HG03066 (cell line): Measurements from ENCODE around the gene TTPAL.

Source experiments
- ATAC-seq: cut with Tn5 transposase; IDR thresholded peaks from one replicate; pipeline ENCODE4 v1.9.1; 2021; ENCODE audit warnings: low read depth; ENCODE audit not compliant: unreplicated experiment

The TTPAL gene

GRCh38 chr20:44438782-44439181 lies 36.9 kb upstream of the TTPAL start:
- no peak for ATAC-seq

GRCh38 chr20:44439318-44439717 lies 36.4 kb upstream of the TTPAL start:
- no peak for ATAC-seq

GRCh38 chr20:44442298-44443070 lies 33.2 kb upstream of the TTPAL start:
- ATAC-seq: no peak

GRCh38 chr20:44445742-44446710 lies 29.6 kb upstream of the TTPAL start:
- ATAC-seq: no peak

- ATAC-seq: no peak
These were observed 27.8 kb upstream of the TTPAL start for GRCh38 chr20:44447827-44448419.

- ATAC-seq: no peak
These were observed 26.7 kb upstream of the TTPAL start for GRCh38 chr20:44448753-44449546.

GRCh38 chr20:44449864-44450263 lies 25.8 kb upstream of the TTPAL start:
- ATAC-seq: no peak

GRCh38 chr20:44450281-44450889 lies 25.3 kb upstream of the TTPAL start:
- no peak for ATAC-seq

- no peak for ATAC-seq
These were observed 24.7 kb upstream of the TTPAL start for GRCh38 chr20:44450903-44451450.

GRCh38 chr20:44454306-44454963 lies 21.2 kb upstream of the TTPAL start:
- no peak for ATAC-seq

GRCh38 chr20:44455126-44455525 lies 20.5 kb upstream of the TTPAL start:
- no peak for ATAC-seq

- no peak for ATAC-seq
These were observed 19.1 kb upstream of the TTPAL start for GRCh38 chr20:44456611-44457010.

- no peak for ATAC-seq
These were observed 18.7 kb upstream of the TTPAL start for GRCh38 chr20:44457016-44457415.

- ATAC-seq: no peak
These were observed 16.4 kb upstream of the TTPAL start for GRCh38 chr20:44459271-44459670.

GRCh38 chr20:44460795-44461141 lies 14.9 kb upstream of the TTPAL start:
- ATAC-seq: no peak

- no peak for ATAC-seq
These were observed 14.4 kb upstream of the TTPAL start for GRCh38 chr20:44461142-44461802.

GRCh38 chr20:44461803-44462174 lies 13.9 kb upstream of the TTPAL start:
- no peak for ATAC-seq

- no peak for ATAC-seq
These were observed 12.2 kb upstream of the TTPAL start for GRCh38 chr20:44463466-44463865.

- ATAC-seq: no peak
These were observed 11.2 kb upstream of the TTPAL start for GRCh38 chr20:44464514-44464913.
